SK-MEL-5 (cell line): ENCODE results near the gene CIROP. TPM values are rescaled to one million over a fixed set of nuclear protein-coding genes. Genes with fewer than 3 reads are reported as not detected.
A peak's percentile ranks its signal among the peaks of the same experiment; 100 is the strongest.

Source experiments
- DNase-seq: peaks from one replicate; pipeline ENCODE4 v3.0.0-alpha.2; 2016; ENCODE audit warnings: low read depth, low spot score
- in situ Hi-C: cut with HindIII; loops from 2 replicates; pipeline ENCODE4 v1.10.0; 2016; ENCODE audit warnings: low sequenced_read_pairs, high pct_unique_total_duplicates, low pct_unique_long_range_greater_than_20kb
- total RNA-seq: library from RNA; depleted of rRNA; stranded (reverse); fragments of >200 nt; shearing (Covaris generic); gene quantifications from 2 replicates; pipeline ENCODE4 v1.2.3, GENCODE V29; 2014

CIROP gene
- total RNA-seq, 1 experiment from 2014 or later: not detected

DNA sequence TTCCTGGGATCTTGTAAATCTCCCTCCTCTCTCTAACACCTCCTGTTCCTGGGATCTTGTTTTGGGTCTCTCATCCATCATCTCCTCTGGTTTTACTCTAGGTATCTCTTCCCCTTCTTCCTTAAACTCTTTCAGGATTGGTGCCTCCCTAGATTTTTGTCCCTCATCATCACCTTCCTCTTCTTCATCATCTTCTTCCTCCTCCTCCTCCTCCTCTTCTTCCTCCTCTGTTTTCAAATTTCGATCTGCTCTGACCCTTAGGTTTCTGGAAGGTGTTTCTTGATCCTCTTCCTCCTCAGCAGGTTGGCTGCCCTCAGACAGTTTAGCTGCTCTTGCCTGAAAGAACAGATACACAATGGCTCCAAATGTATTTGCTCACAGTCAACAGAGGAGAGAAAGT lies 24.3 kb downstream of the CIROP start:
- in situ Hi-C loops: no loop called here

GRCh38 chr14:23079716-23080115 lies 25.1 kb downstream of the CIROP start:
- DNase-seq: no peak
- in situ Hi-C loops: no loop called here

More for the DNA sequence above, 24.3 kb downstream of the CIROP start:
- DNase-seq: no peak

GRCh38 chr14:23078692-23079116 lies 26.1 kb downstream of the CIROP start:
- peak; percentile 97 for DNase-seq
- in situ Hi-C loops: no loop called here

DNA sequence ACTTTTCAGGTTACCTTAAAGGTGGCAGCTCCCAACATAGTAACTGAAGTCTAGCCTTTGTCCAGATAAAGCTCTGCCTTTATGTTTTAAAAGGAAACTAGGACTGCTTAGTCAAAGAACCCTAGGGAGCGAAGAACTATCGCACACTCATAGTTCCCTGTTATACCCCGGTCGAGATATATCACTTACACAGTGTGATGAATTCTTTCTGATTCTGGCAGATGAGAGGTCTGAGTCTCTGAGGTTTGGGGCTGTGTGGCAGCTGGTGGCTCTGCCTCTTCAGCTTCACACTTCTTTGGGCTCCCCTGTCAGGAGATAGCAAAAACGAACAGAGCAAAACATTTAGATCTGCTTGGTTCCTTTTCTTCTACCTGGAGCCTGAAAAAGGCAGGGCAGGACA lies 26.8 kb downstream of the CIROP start:
- no peak for DNase-seq
- in situ Hi-C loops: no loop called here

GRCh38 chr14:23076785-23077408 lies 27.9 kb downstream of the CIROP start:
- peak; percentile 65 for DNase-seq
- in situ Hi-C loops: no loop called here

GRCh38 chr14:23074906-23075305 lies 29.9 kb downstream of the CIROP start:
- in situ Hi-C loops: no loop called here

GRCh38 chr14:23071921-23072539 lies 32.8 kb downstream of the CIROP start:
- in situ Hi-C loops: no loop called here
- no peak for DNase-seq

More at GRCh38 chr14:23074906-23075305, 29.9 kb downstream of the CIROP start:
- DNase-seq: no peak

DNA sequence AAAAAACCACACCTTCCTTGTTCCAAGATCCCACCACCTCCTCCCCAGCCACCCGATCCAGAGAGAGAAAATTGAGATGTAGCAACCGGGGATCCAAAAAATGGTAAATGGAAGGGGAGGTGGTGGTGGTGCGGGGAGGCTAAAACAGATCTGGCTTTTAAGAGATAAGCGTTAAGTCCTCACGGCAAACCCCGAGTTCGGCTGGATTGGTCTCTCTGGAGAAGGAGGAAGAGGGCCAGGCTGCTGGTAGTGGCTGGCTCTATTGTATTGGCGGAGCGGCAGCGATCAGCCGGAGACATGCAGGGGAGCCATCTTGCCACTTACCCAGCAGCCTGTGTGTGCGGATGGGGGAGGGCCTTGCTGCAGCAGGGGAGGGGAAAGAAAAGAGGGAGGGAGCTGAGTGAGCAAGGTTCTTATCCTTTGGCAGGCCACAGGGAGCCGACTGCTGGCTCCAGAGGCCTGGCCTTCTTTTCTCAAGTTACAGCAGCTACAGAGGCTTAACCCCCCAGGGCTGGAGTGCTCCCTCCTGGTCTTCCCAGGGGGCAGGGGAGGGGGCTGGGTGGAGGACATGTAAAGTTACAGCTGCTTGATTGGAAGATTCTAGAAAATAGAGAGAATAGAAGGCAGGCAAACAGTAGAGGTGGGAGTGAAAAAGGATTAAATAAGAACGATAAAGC lies 33.4 kb downstream of the CIROP start:
- in situ Hi-C loops: no loop called here
- DNase-seq: peak; percentile 89

- in situ Hi-C loops: no loop called here
- DNase-seq: no peak
These were observed 34.3 kb downstream of the CIROP start for GRCh38 chr14:23070262-23071129.

DNA sequence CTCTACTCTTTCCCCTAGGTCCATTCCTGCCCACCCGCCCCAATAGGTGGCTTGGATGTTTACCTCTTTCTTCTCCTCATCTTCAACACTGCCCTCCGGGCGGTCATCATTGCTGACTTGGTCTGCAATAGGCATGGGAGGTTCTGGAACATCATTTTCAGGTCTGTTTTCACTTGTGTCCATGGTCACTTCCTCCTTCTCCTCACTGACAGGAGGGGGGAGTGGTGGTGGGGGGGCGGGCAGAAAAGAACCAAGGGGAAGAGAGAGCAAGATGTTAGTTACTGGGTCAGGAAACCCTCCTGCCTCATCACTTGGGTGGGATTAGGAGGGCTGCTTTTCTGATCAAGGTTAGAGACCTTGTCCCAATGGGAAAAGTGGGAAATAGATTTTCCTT lies 35.4 kb downstream of the CIROP start:
- in situ Hi-C loops: no loop called here

GRCh38 chr14:23068789-23069412 lies 35.9 kb downstream of the CIROP start:
- in situ Hi-C loops: no loop called here
- DNase-seq: peak; percentile 93

More for the DNA sequence above, 35.4 kb downstream of the CIROP start:
- no peak for DNase-seq

DNA sequence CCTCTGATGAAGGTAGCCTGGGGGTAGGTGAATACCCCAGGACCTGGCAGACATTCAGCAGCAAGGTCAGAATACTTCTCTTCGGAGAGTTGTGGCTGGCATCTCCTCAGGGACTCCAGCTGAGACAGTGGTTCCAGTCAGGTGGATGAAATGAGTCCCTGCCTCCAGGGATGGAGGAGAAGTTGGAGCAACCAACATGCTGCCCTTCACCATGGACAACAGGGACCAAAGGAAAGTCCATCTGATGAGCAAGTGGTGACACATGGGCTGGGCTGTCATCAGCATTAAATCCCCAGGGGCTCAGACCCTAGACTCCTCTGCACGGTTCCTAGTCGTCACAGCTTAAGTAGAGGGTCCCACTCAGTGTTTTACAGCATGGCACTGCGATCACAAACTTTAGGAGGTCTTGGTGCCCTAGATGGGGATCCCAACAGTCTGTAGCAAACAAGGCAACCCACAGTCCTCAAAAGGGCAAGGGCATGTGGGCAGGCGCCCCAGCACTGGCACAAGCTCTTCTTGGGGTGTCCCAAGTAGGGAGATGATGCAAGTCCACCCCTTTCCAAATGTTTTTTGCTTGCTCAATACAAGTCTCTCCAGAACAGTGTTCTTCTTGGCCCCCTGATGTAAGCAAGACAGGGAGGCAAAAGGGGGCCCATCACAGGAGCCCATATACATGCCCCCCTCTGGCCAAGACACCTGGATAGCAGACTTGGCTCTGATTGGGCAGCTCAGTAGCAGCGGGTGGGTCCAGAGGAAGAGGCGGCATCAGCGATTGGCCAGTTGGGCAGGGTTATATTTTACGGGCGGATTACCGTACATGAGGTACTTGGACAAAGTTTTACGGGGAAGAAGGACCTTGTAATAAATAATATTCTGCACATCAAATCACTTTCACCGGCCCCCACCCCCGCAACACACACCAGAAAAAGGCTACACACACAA lies 36.7 kb downstream of the CIROP start:
- in situ Hi-C loops: no loop called here

DNA sequence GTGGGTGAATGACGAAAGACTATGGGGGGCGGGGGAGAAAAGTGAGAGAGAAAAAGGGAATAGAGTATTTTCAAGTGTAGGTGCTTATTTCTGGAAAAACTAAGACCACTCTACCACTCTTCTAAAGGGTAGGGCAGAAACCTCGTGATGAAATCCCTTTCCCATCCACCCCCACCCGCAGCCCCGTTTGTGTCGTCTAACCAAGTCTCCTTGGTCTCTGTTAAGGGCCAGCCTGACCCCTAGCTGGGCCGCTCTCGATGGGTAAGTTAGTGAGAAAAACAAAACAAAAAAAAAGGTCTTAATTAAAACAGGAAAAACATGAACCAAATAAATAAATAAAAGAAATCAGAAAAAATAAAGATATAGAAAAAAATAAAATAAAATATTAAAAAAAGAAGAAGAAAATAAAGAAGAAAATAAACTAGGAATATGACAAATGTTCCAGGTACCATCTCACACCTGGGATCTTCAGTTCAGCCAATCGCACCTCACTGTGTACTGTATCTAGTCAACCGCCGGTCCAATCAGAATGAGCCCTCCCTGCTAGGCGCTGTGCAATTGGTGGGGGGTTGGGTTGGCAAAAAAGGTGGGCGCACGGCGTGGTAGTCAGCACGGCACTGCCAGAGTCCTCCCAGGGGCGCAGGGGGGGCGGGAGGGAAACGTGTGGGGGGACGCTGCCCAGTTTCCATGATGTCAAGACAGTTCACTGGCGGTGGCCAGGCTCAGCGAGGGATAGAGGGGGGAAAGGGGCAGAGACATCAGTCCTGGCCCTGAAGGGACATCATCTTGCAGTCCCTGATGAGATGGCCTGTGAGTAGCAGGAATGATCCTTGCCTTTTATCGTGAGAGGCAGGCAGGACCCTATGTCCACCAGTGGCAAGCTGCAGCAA lies 37.7 kb downstream of the CIROP start:
- DNase-seq: no peak
- in situ Hi-C loops: no loop called here

More for the DNA sequence above, 36.7 kb downstream of the CIROP start:
- peak; percentile 18 for DNase-seq

DNA sequence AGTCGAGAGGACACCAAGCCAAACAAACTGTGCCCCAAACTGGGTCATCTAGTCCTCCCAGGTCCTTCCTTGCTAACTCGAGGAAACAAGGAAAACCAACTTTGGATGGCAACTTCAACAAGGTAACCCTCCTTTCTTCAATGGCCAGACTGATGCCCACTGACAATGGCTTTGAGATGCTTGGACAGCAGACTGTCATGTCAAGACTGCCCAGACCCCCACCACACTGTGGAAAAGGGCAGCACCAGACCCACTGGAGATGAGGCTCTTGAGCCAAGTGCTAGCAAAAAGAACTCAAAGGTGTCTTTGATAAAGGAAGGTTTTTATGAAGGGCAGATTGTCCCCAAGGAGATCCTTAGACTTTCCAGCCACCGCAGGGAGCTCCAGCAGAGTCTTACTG lies 38.4 kb downstream of the CIROP start:
- in situ Hi-C loops: no loop called here
- no peak for DNase-seq

DNA sequence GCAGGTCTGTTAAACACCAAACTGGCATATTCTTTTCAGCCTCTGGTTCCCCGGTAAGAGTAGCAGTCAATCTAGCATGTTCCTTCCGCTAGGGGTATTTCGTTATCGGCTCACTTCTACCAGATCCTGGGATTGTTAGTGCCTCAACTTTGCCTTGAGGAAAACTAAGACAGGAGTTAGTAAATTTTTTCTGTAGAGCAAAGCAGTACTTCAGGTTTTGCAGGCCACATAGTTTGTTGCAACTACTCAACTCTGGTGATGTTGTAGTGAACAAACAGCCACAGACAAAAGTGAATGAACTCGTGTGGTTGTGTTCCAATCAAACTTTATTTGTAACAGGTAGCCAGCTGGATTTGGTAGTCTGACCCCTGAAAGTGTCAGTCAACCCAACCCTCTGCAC lies 41.2 kb downstream of the CIROP start:
- in situ Hi-C loops: no loop called here
- no peak for DNase-seq

GRCh38 chr14:23062002-23062401 lies 42.8 kb downstream of the CIROP start:
- DNase-seq: peak; percentile 51
- in situ Hi-C loops: no loop called here
